SK-N-SH treated with all-trans-retinoic acid at 6 μM for 48 hours (cell line): ENCODE results near the gene SDC4.

ENCODE experiments used
- ATAC-seq: fragments of 200-7000 bp; cut with Tn5 transposase; 3 replicates; pipeline ENCODE4 v1.9.1; 2020; ENCODE audit warnings: mild to moderate bottlenecking, moderate library complexity
- ARNTL ChIP-seq: fragments of 450-650 bp; formaldehyde crosslinking; IDR thresholded peaks from 2 replicates; pipeline ENCODE4 v1.5.0; 2020; ENCODE audit warnings: low read depth, mild to moderate bottlenecking, moderate library complexity, borderline replicate concordance
- BACH2 ChIP-seq: fragments of 250-450 bp; sonication (Bioruptor Pico); IDR thresholded peaks from 2 replicates; pipeline ENCODE4 v1.9.0; 2021; ENCODE audit warnings: mild to moderate bottlenecking, borderline replicate concordance
- CREB5 ChIP-seq: fragments of 250-450 bp; sonication (Bioruptor Pico); IDR thresholded peaks from 2 replicates; pipeline ENCODE4 v1.5.1; 2020; ENCODE audit warnings: low read depth, mild to moderate bottlenecking, moderate library complexity
- CSDC2 ChIP-seq: fragments of 250-450 bp; sonication (Bioruptor Pico); IDR thresholded peaks from 2 replicates; pipeline ENCODE4 v1.5.0; 2020; ENCODE audit warnings: mild to moderate bottlenecking, moderate library complexity
- CSRNP3 ChIP-seq: fragments of 250-450 bp; sonication (Bioruptor Pico); IDR thresholded peaks from 2 replicates; pipeline ENCODE4 v1.5.1; 2021; ENCODE audit warnings: mild to moderate bottlenecking, moderate library complexity
- ESRRG ChIP-seq: fragments of 250-450 bp; sonication (Bioruptor Pico); IDR thresholded peaks from 2 replicates; pipeline ENCODE4 v1.6.1; 2021; ENCODE audit warnings: mild to moderate bottlenecking
- GLIS3 ChIP-seq: fragments of 250-450 bp; sonication (Bioruptor Pico); IDR thresholded peaks from 2 replicates; pipeline ENCODE4 v1.5.0; 2020; ENCODE audit warnings: mild to moderate bottlenecking, moderate library complexity
- ISL1 ChIP-seq: fragments of 250-450 bp; sonication (Bioruptor Pico); IDR thresholded peaks from 2 replicates; pipeline ENCODE4 v2.1.2; 2022; ENCODE audit warnings: mild to moderate bottlenecking, moderate library complexity
- OSR1 ChIP-seq: fragments of 250-450 bp; sonication (Bioruptor Pico); IDR thresholded peaks from 2 replicates; pipeline ENCODE4 v1.8.0; 2022; ENCODE audit warnings: moderate library complexity, mild to moderate bottlenecking, inconsistent platforms
- PATZ1 ChIP-seq: fragments of 250-450 bp; sonication (Bioruptor Pico); IDR thresholded peaks from 2 replicates; pipeline ENCODE4 v1.8.0; 2020; ENCODE audit warnings: mild to moderate bottlenecking, moderate library complexity, borderline replicate concordance
- POU6F1 ChIP-seq: fragments of 250-450 bp; sonication (Bioruptor Pico); IDR thresholded peaks from 2 replicates; pipeline ENCODE4 v1.8.0; 2021; ENCODE audit warnings: low read depth, mild to moderate bottlenecking, moderate library complexity, borderline replicate concordance
- PPARA ChIP-seq: fragments of 250-450 bp; sonication (Bioruptor Pico); IDR thresholded peaks from 2 replicates; pipeline ENCODE4 v1.5.0; 2020; ENCODE audit warnings: mild to moderate bottlenecking, borderline replicate concordance
- RARB ChIP-seq: fragments of 250-450 bp; sonication (Bioruptor Pico); IDR thresholded peaks from 2 replicates; pipeline ENCODE4 v1.8.0; 2021; ENCODE audit warnings: mild to moderate bottlenecking, moderate library complexity
- SNAI2 ChIP-seq: fragments of 250-450 bp; sonication (Bioruptor Pico); IDR thresholded peaks from 2 replicates; pipeline ENCODE4 v1.5.0; 2020; ENCODE audit warnings: mild to moderate bottlenecking, moderate library complexity
- TCF4 ChIP-seq: fragments of 250-450 bp; sonication (Bioruptor Pico); IDR thresholded peaks from 2 replicates; pipeline ENCODE4 v1.8.0; 2021; ENCODE audit warnings: mild to moderate bottlenecking, moderate library complexity, borderline replicate concordance
- TSHZ2 ChIP-seq: fragments of 250-450 bp; sonication (Bioruptor Pico); IDR thresholded peaks from 2 replicates; pipeline ENCODE4 v1.5.0; 2020; ENCODE audit warnings: mild to moderate bottlenecking, moderate library complexity
- ZC3H10 ChIP-seq: fragments of 250-450 bp; sonication (Bioruptor Pico); IDR thresholded peaks from 2 replicates; pipeline ENCODE4 v1.5.1; 2021; ENCODE audit warnings: mild to moderate bottlenecking, moderate library complexity
- ZFP3 ChIP-seq: fragments of 250-450 bp; sonication (Bioruptor Pico); IDR thresholded peaks from 2 replicates; pipeline ENCODE4 v1.5.0; 2020; ENCODE audit warnings: mild to moderate bottlenecking, moderate library complexity
- ZFP30 ChIP-seq: fragments of 450-650 bp; formaldehyde crosslinking; IDR thresholded peaks from 2 replicates; pipeline ENCODE4 v1.5.0; 2022; ENCODE audit warnings: mild to moderate bottlenecking, moderate library complexity
- ZNF565 ChIP-seq: fragments of 450-650 bp; formaldehyde crosslinking; conservative IDR thresholded peaks from 2 replicates; pipeline ENCODE4 v1.5.0; 2020; ENCODE audit warnings: low read depth, mild to moderate bottlenecking, moderate library complexity
- ZNF70 ChIP-seq: fragments of 450-650 bp; formaldehyde crosslinking; IDR thresholded peaks from 2 replicates; pipeline ENCODE4 v1.5.0; 2020; ENCODE audit warnings: mild to moderate bottlenecking, moderate library complexity
- ZNF8 ChIP-seq: fragments of 450-650 bp; formaldehyde crosslinking; IDR thresholded peaks from 2 replicates; pipeline ENCODE4 v1.5.0; 2020; ENCODE audit warnings: mild to moderate bottlenecking, moderate library complexity

SDC4 gene

GRCh38 chr20:45391559-45391958 lies 43.3 kb upstream of the SDC4 start:
- no peak for TF ChIP-seq TSHZ2
- TF ChIP-seq BACH2 (CRISPR knock-in tag): no peak
- TF ChIP-seq ARNTL: no peak
- TF ChIP-seq ZNF8 (CRISPR knock-in tag): no peak
- no peak for TF ChIP-seq GLIS3 (CRISPR knock-in tag)
- no peak for TF ChIP-seq CSRNP3 (CRISPR knock-in tag)
- no peak for TF ChIP-seq PPARA (CRISPR knock-in tag)
- no peak for TF ChIP-seq POU6F1 (CRISPR knock-in tag)
- TF ChIP-seq PATZ1: no peak
- TF ChIP-seq ESRRG: no peak
- no peak for TF ChIP-seq OSR1
- TF ChIP-seq ISL1 (CRISPR knock-in tag): no peak
- TF ChIP-seq ZNF565 (CRISPR knock-in tag): no peak
- no peak for TF ChIP-seq ZNF70 (CRISPR knock-in tag)
- TF ChIP-seq TCF4: no peak
- no peak for TF ChIP-seq ZC3H10 (CRISPR knock-in tag)
- TF ChIP-seq CSDC2: no peak
- no peak for TF ChIP-seq ZFP30 (CRISPR knock-in tag)
- TF ChIP-seq SNAI2: no peak
- TF ChIP-seq, all 23 proteins: peak for 0
- ATAC-seq: no peak

GRCh38 chr20:45390931-45391330 lies 42.7 kb upstream of the SDC4 start:
- no peak for ATAC-seq
- TF ChIP-seq OSR1 (no peak), ZFP3 (CRISPR knock-in tag) (no peak), RARB (CRISPR knock-in tag) (no peak), ZC3H10 (CRISPR knock-in tag) (no peak), SNAI2 (no peak), CREB5 (no peak), TCF4 (no peak), ZNF8 (CRISPR knock-in tag) (no peak), TSHZ2 (no peak), ARNTL (no peak), POU6F1 (CRISPR knock-in tag) (no peak)
